Natural killer cell (primary cell): ENCODE measurements around the gene SEC22C. TPM values are rescaled to one million over a fixed set of nuclear protein-coding genes. Genes with fewer than 3 reads are reported as not detected.

ENCODE experiments used
- ATAC-seq, 3 donors: fragments of 150-1000 bp in 2 of 3; fragments of 200-7000 bp in 1 of 3; cut with Tn5 transposase; 1 replicate in 1 of 3; 2 replicates in 2 of 3; pipeline ENCODE4 v1.10.0; 2021; ENCODE audit warnings: mild to moderate bottlenecking in 2 of 3, moderate library complexity in 2 of 3
- DNase-seq, 2 donors: peaks; one replicate each; pipeline versions ENCODE4 v3.0.0 to v3.0.0-alpha.2; 2013 to 2021; ENCODE audit warnings: mixed read lengths in 1 of 2
- H3K27ac ChIP-seq: one replicate; pipeline ENCODE4 v1.5.1; 2013; ENCODE audit warnings: mild to moderate bottlenecking, low read length
- H3K27me3 ChIP-seq: one replicate; pipeline ENCODE4 v1.6.1; 2013; ENCODE audit warnings: low read length; ENCODE audit not compliant: control insufficient read depth, insufficient read depth
- H3K36me3 ChIP-seq: one replicate; pipeline ENCODE4 v1.6.1; 2013; ENCODE audit warnings: low read length; ENCODE audit not compliant: control insufficient read depth, insufficient read depth
- H3K4me1 ChIP-seq: one replicate; pipeline ENCODE4 v1.6.1; 2013; ENCODE audit warnings: low read length; ENCODE audit not compliant: control insufficient read depth, insufficient read depth
- H3K4me3 ChIP-seq: one replicate; pipeline ENCODE4 v1.5.1; 2013; ENCODE audit warnings: low read length
- H3K9me3 ChIP-seq: one replicate; pipeline ENCODE4 v1.6.1; 2013; ENCODE audit warnings: low read length; ENCODE audit not compliant: control insufficient read depth, insufficient read depth
- H3K27ac Mint-ChIP-seq, 2 donors: one replicate each; pipeline ENCODE4 v1.8.0; 2022; ENCODE audit warnings: mild to moderate bottlenecking in 2 of 2, mixed read lengths in 2 of 2, moderate library complexity in 1 of 2
- H3K27me3 Mint-ChIP-seq, 2 donors: one replicate each; pipeline ENCODE4 v1.8.0; 2022; ENCODE audit warnings: low read depth in 2 of 2, mixed read lengths in 2 of 2
- H3K36me3 Mint-ChIP-seq: one replicate; pipeline ENCODE4 v1.8.0; 2022; ENCODE audit warnings: mixed read lengths
- H3K4me1 Mint-ChIP-seq, 2 donors: one replicate each; pipeline ENCODE4 v1.8.0; 2022; ENCODE audit warnings: mixed read lengths in 2 of 2
- H3K4me3 Mint-ChIP-seq: one replicate; pipeline ENCODE4 v1.8.0; 2022; ENCODE audit warnings: mild to moderate bottlenecking, moderate library complexity, mixed read lengths
- H3K9me3 Mint-ChIP-seq, 2 donors: one replicate each; pipeline ENCODE4 v1.8.0; 2022; ENCODE audit warnings: mixed read lengths in 2 of 2
- WGBS: methylation state at CpG from one replicate; pipeline ENCODE4 v1.1.7; 2013; ENCODE audit warnings: missing lambda C conversion rate; ENCODE audit not compliant: insufficient coverage; 5-methylcytosine and 5-hydroxymethylcytosine counted together
- intact Hi-C: fragments of 100-400 bp; cut with micrococcal nuclease; formaldehyde crosslinking; loops from one replicate; pipeline ENCODE4 v1.14.2; 2022
- total RNA-seq, 4 donors: library from RNA; stranded (reverse); fragments of 120-200 nt in 1 of 4; gene quantifications; one replicate each; pipeline versions ENCODE4 v1.2.3 to v1.2.4, GENCODE V29; 2013 to 2022
- TF ChIP-seq, protein P1 (sequence below): fragments of 200-600 bp; IDR thresholded peaks from one replicate; pipeline ENCODE4 v1.8.0; 2022; ENCODE audit warnings: antibody characterized with exemption

SEC22C gene
- total RNA-seq, 3 donors from 2014 or later (not counting 1 experiment from before 2014, with no cell fraction given): 51.3 to 60.4 (median 55.9) TPM

DNA sequence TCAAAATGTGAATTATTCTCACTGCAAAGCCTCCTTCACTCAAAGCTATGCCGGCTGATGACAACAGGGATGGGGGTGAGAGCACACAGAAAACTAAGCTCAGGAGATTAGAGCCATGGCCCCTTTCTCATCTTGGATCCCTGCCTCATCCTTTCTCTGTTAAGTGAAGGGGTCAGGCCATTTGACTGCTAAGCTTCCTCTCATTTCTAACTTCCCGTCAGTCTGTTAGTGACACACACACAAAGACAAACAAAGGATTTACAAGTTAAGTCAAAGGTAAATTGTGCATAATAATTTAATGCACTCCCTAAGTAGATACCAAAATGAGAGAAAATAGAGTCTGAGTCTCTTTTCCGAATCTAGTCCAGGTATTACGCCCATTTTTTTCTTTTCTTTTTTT lies 10.0 kb upstream of the SEC22C start:
- H3K4me3 ChIP-seq: no peak overlapping the region
- Mint-ChIP-seq H3K4me1 (peaks cover 0 to 23% of the 10 kb centered on the region in 2 donors), H3K27me3 (no peaks in the 10 kb centered on the region), H3K9me3 (no peaks in the 10 kb centered on the region), H3K4me3 (peak overlapping the region; percentile 51), H3K36me3 (no peaks in the 10 kb centered on the region), H3K27ac (peak overlapping the region; percentile 83 to 93)
- peaks cover 15% of the 10 kb centered on the region for H3K4me1 ChIP-seq
- H3K27me3 ChIP-seq: no peaks in the 10 kb centered on the region
- peak overlapping the region; percentile 70 for H3K27ac ChIP-seq
- ATAC-seq (no peak), DNase-seq (no peak)
- peaks cover 21% of the 10 kb centered on the region for H3K36me3 ChIP-seq
- WGBS: 89% methylated on average over 3 of the region's 4 CpGs
- H3K9me3 ChIP-seq: no peaks in the 10 kb centered on the region
- intact Hi-C loops: no loop called here
- TF ChIP-seq, protein P1, sequence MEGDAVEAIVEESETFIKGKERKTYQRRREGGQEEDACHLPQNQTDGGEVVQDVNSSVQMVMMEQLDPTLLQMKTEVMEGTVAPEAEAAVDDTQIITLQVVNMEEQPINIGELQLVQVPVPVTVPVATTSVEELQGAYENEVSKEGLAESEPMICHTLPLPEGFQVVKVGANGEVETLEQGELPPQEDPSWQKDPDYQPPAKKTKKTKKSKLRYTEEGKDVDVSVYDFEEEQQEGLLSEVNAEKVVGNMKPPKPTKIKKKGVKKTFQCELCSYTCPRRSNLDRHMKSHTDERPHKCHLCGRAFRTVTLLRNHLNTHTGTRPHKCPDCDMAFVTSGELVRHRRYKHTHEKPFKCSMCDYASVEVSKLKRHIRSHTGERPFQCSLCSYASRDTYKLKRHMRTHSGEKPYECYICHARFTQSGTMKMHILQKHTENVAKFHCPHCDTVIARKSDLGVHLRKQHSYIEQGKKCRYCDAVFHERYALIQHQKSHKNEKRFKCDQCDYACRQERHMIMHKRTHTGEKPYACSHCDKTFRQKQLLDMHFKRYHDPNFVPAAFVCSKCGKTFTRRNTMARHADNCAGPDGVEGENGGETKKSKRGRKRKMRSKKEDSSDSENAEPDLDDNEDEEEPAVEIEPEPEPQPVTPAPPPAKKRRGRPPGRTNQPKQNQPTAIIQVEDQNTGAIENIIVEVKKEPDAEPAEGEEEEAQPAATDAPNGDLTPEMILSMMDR: no peak

DNA sequence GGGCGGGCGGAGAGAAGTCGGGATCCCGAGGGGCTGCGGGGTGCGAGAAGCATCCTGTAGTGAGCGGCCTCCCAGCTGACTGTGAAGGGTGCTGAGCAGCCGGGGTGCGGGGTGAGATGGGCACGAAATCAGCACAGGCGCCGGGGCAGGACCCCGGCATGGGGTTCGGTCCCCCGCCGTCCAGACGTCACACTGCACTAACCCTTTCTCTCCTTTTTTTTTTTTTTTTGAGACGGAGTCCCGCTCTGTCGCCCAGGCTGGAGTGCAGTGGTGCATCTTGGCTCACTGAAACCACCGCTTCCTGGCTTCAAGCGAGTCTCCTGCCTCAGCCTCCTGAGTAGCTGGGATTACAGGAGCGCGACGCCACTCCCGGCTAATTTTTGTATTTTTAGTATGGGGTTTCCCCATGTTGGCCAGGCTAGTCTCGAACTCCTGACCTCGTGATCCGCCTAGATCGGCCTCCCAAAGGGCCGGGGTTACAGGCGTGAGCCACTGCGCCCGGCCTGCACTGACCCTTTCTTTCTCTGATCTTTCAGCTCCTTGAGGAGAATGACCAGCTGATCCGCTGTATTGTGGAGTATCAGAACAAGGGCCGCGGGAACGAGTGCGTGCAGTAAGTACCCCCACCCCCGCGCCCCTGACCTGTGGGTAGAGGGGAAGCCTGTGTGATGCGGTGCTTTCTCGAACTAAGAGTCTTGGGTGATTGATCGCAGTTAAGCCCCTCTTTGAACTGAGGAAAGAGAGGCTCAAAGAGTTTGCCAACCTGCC lies 9.4 kb upstream of the SEC22C start:
- peak overlapping the region; percentile 77 for H3K4me3 ChIP-seq
- DNase-seq (peak in 1 of 2 donors; percentile 27), ATAC-seq (no peak)
- Mint-ChIP-seq H3K4me1 (peaks cover 0 to 23% of the 10 kb centered on the region in 2 donors), H3K27ac (peak overlapping the region; percentile 83 to 93), H3K4me3 (peak overlapping the region; percentile 92), H3K27me3 (no peaks in the 10 kb centered on the region), H3K9me3 (no peaks in the 10 kb centered on the region), H3K36me3 (no peaks in the 10 kb centered on the region)
- peak overlapping the region; percentile 70 for H3K27ac ChIP-seq
- H3K36me3 ChIP-seq: peaks cover 21% of the 10 kb centered on the region
- H3K27me3 ChIP-seq: no peaks in the 10 kb centered on the region
- intact Hi-C loops: loop anchor here (1.0 kb wide), 2 partner anchors 9 kb away; partner anchors contain the start of gene NKTR
- peaks cover 15% of the 10 kb centered on the region for H3K4me1 ChIP-seq
- TF ChIP-seq, protein P1: no peak
- 15% methylated on average over 44 of the region's 44 CpGs for WGBS
- no peaks in the 10 kb centered on the region for H3K9me3 ChIP-seq

DNA sequence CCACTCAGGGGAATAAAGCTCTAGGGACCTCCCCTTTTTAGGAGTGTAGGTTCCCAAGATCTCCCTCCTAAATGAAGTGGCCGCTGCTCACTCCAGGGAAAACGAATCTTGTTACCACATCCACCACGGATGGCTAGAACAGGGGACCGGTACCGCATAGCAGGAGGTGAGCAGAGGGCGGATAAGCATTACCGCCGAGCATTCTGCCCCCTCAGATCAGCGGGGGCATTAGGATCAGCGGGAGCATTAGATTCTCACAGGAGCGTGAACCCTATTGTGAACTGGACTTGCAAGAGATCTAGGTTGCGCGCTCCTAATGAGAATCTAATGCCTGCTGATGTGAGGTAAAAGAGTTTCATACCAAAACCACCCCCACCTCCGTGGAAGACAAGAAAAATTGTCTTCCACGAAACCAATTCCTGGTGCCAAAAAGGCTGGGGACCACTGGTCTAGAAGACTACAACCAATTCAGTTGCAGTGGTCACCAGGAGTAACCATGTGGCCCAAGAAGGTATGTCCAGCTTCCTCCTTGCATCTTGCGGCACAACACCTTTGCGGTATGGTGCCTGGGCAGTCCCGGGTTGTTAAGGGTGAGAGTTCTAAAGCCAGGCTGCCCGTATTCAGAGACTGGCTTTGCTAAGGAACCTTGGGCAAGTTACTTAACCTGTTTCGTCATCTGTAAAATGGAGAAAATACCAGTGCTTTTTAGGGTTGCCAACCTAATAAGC lies 7.8 kb upstream of the SEC22C start:
- TF ChIP-seq, protein P1: no peak
- Histone ChIP-seq H3K36me3 (peaks cover 12% of the 10 kb centered on the region), H3K4me1 (peaks cover 15% of the 10 kb centered on the region), H3K27me3 (no peaks in the 10 kb centered on the region), H3K9me3 (no peaks in the 10 kb centered on the region), H3K4me3 (peak overlapping the region; percentile 77), H3K27ac (peak overlapping the region; percentile 70)
- H3K27ac Mint-ChIP-seq: peak overlapping the region; percentile 83 to 93
- WGBS: 97% methylated on average over 20 of the region's 20 CpGs
- H3K4me1 Mint-ChIP-seq: peaks cover 0 to 23% of the 10 kb centered on the region in 2 donors
- H3K36me3 Mint-ChIP-seq: no peaks in the 10 kb centered on the region
- H3K27me3 Mint-ChIP-seq: no peaks in the 10 kb centered on the region
- H3K9me3 Mint-ChIP-seq: no peaks in the 10 kb centered on the region
- H3K4me3 Mint-ChIP-seq: peak overlapping the region; percentile 92
- intact Hi-C loops: loop anchor here (1.0 kb wide), 2 partner anchors 7 to 11 kb away; partner anchors contain the start of gene NKTR
- ATAC-seq (no peak), DNase-seq (no peak)
